GM19099 (cell line): ENCODE results near the gene RAI14.

Experiments
- POLR2A ChIP-seq: IDR thresholded peaks from 3 replicates; pipeline ENCODE4 v1.6.1; 2011; ENCODE audit warnings: low read depth; ENCODE audit not compliant: insufficient read length; ENCODE audit errors: extremely low read depth

Gene RAI14

DNA sequence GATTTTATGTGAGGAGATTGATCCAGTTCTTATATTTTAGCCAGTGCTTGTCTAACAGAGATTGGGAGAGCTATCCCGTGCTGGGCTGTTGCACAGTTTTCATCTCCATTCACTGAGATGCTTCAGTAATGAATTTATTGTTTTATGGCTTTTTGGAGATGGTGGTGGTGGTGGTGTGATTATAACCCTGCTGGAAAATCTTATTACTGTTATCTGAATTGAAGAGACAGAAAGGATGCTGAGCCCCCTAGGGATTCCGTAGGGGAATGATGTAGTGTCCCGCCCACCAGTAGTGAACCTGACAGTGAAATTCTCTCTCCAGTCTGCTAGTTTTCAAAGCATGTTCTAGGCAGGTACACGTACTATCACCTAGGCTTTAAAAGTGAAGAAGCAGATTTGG is 1.9 kb downstream of the RAI14 start:
- TF ChIP-seq POLR2A: no peak

- TF ChIP-seq POLR2A: no peak
Observed at GRCh38 chr5:34659168-34659567, 3.0 kb downstream of the RAI14 start.

- TF ChIP-seq POLR2A: no peak
Observed at GRCh38 chr5:34660444-34660843, 4.3 kb downstream of the RAI14 start.

DNA sequence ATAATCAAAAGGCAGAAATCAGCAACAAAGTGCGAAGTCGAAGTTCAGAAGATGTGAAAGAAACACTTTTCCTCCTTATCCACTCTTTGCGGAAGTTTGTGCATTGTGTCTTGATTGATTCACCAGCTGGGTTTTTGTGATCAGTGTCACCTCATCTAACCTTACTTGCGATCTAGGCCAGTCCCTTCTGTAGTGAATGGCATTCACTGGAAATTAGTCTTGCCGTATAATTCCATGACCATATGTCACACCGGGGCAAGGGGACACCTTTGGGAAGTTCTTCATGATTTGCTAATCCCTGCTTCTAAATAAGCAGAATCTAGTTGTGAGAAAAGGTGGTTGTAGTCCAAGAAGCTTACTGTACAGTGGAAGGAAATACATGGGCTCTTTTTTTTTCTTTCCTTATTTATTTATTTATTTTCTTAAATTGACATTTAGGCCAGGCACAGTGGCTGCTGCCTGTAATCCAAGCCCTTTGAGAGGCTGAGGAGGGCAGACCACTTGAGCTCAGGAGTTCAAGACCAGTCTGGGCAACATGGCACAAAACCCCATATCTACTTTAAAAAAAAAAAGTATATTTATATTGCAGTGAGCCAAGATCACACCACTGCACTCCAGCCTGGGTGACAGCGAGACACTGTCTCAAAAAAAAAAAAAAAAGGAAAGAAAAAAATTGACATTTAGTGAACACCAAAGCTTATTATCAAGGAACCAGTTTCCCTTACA is 7.8 kb downstream of the RAI14 start:
- no peak for TF ChIP-seq POLR2A

- no peak for TF ChIP-seq POLR2A
Observed at GRCh38 chr5:34666392-34667080, 10.4 kb downstream of the RAI14 start.

GRCh38 chr5:34667705-34668104 is 11.6 kb downstream of the RAI14 start:
- no peak for TF ChIP-seq POLR2A

- TF ChIP-seq POLR2A: no peak
Observed at GRCh38 chr5:34669931-34670516, 13.9 kb downstream of the RAI14 start.

DNA sequence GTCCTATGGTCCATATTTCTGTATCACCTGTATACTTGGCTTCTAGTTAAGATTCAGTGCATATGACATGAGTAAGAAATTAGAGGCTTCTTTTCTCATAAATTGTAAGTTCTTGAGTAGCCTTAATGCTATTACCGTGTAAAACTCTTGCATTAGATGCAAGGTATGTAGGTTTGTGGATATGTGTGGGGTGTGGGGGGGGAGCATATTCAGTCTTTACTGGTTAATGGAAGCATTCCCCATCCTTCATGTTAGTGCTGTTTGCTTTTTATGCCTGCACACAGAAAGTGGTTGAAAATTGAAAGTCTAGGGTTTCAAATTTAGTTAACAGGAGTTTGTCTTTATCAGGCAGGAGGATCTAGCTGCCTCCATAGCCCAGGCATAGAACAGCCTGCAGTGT is 16.1 kb downstream of the RAI14 start:
- no peak for TF ChIP-seq POLR2A

GRCh38 chr5:34673463-34674125 is 17.5 kb downstream of the RAI14 start:
- no peak for TF ChIP-seq POLR2A

DNA sequence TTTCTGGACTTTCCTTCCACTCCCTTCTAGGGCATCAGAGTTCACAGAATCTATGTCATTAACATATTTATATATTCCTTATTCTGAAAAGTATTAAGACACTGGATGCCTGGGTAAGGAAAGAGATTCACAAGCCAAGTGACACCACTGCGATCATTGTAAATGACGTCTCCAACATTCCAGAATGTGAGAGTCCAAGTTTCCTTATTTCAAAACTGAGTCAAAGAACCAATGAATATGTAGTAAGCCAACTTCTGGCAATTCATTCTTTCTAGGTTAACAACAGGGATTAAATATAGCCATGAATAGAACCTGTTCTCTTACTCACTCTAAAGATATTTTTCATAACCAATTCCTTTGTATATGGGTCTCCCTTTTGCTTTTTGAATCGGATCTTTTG is 18.1 kb downstream of the RAI14 start:
- no peak for TF ChIP-seq POLR2A

GRCh38 chr5:34675857-34676256 is 19.7 kb downstream of the RAI14 start:
- TF ChIP-seq POLR2A: no peak

- TF ChIP-seq POLR2A: no peak
Observed at GRCh38 chr5:34676416-34676815, 20.3 kb downstream of the RAI14 start.

DNA sequence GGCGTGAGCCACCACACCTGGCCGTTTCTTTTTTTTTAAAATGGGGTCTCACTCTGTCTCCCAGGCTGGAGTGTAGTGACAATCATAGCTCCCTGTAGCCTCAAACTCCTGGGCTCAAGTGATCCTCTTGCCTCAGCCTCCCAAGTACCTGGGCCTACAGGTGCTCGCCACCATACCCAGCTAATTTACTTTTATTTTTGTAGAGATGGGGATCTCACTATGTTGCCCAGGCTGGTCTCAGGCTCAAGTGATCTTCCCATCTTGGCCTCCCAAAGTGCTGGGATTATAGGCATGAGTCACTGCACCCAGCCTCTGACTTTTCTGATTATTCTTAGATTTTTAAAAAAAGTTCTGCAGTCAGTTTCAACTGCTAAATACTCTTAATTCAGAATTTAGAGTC is 21.3 kb downstream of the RAI14 start:
- TF ChIP-seq POLR2A: no peak

DNA sequence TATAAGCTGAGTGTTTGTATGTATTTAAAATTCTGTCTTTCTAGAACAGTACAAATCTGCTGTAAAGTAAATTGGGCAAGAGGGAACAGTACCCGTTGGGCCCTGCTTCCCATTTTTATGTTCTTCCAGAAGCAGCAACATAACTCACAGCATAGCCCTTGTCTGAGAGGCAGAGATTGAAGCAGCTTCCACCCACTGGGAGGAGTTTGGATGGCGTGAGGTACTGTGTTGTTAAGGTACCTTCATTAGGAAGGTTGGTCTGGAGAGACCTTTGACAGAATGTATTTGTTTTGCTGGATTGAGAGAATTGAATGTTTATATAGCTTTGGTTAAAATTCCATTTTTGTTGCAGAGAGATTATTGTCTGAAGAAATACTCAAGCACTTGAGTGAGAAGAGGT is 24.8 kb downstream of the RAI14 start:
- TF ChIP-seq POLR2A: no peak

DNA sequence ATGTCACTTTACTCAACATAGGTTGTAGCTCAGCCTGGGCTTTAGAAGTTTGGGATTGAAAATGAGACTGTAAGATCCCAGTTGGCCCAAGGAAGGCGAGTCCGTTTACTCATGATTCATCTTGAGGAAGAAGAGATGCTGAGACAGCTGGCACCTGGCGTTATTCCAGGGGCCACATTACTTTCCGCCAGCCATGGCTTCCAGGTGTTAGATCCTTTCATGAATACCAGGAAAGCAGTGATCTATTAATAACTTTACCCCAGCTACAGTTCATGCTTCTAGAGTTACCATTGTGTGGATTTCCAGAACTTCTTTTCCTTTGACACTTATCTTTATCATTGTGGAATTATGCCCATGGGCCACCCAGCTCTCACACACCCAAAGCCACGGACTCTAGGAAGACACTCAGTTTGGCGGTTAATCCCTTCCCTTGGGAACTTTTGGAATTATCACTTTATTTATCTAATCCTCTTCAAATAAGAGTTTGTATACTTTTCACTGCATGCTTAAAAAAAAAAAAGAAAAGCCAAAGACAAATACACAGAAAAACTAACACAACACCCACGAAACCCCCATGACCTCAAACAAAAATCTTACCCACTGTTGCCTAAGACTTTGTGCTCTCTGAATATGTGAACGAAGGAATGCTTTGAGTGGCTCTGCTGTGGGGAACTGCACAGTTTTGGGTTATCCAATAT is 26.9 kb downstream of the RAI14 start:
- TF ChIP-seq POLR2A: no peak
